ENCODE measurements around the gene ARHGEF12. TPM values are rescaled to one million over a fixed set of nuclear protein-coding genes. Genes with fewer than 3 reads are reported as not detected.
"Not testable (repeated sequence)": the region's sequence is repeated elsewhere in the genome, so short reads cannot be mapped to it uniquely, and the experiment has no call there.

ARHGEF12 gene
- total RNA-seq, 1 donor from 2014 or later = 83.1 TPM

- H3K36me3 ChIP-seq (ENCODE audit: insufficient read depth, low read length) = no peaks in the 10 kb centered on the region
- Mint-ChIP-seq H3K4me3 (ENCODE audit: unreplicated experiment) (no peak overlapping the region), H3K27me3 (ENCODE audit: low read depth, unreplicated experiment) (peaks cover 11% of the 10 kb centered on the region), H3K27ac (ENCODE audit: unreplicated experiment) (no peak overlapping the region), H3K4me1 (ENCODE audit: low read depth, unreplicated experiment) (peaks cover 3% of the 10 kb centered on the region), H3K9me3 (ENCODE audit: unreplicated experiment) (no peaks in the 10 kb centered on the region), H3K36me3 (ENCODE audit: low read depth, unreplicated experiment) (peaks cover 1% of the 10 kb centered on the region)
- H3K4me1 ChIP-seq (ENCODE audit: insufficient read depth, low read length) = no peaks in the 10 kb centered on the region
- H3K79me2 ChIP-seq (ENCODE audit: insufficient read depth, low read length) = no peaks in the 10 kb centered on the region
- no peak for TF ChIP-seq CTCF (IDR thresholded peaks at IDR 0.05; ENCODE audit: insufficient read depth, low read depth, low read length)
- no peak for TF ChIP-seq EZH2 (IDR thresholded peaks at IDR 0.05; ENCODE audit: insufficient read depth, low read length)
- H3K27me3 ChIP-seq (ENCODE audit: insufficient read depth, low read length) = peaks cover 11% of the 10 kb centered on the region
- no peak for DNase-seq (ENCODE audit: low read depth)
- H2AFZ ChIP-seq (ENCODE audit: low read depth, low read length) = no peak overlapping the region
- FAIRE-seq = no peak
- H3K27ac ChIP-seq (ENCODE audit: low read depth, low read length) = no peak overlapping the region
- H3K9ac ChIP-seq (ENCODE audit: low read length) = no peak overlapping the region
- H3K9me3 ChIP-seq (ENCODE audit: insufficient read depth, low read depth, low read length) = no peaks in the 10 kb centered on the region
- H3K4me2 ChIP-seq (ENCODE audit: low read length) = no peak overlapping the region
- H3K4me3 ChIP-seq (ENCODE audit: insufficient read depth, low read depth, low read length) = no peak overlapping the region
- no peaks in the 10 kb centered on the region for H4K20me1 ChIP-seq (ENCODE audit: insufficient read depth, low read length)
These were observed 166.0 kb downstream of the ARHGEF12 start for GRCh38 chr11:120501976-120502755.

- H3K9ac ChIP-seq (ENCODE audit: low read length); H3K27ac Mint-ChIP-seq (ENCODE audit: unreplicated experiment); H2AFZ ChIP-seq (ENCODE audit: low read depth, low read length); H3K4me3 Mint-ChIP-seq (ENCODE audit: unreplicated experiment); H3K36me3 ChIP-seq (ENCODE audit: insufficient read depth, low read length); H3K9me3 ChIP-seq (ENCODE audit: insufficient read depth, low read depth, low read length); H3K4me1 Mint-ChIP-seq (ENCODE audit: low read depth, unreplicated experiment); H3K36me3 Mint-ChIP-seq (ENCODE audit: low read depth, unreplicated experiment); H3K27ac ChIP-seq (ENCODE audit: low read depth, low read length); FAIRE-seq; H3K4me3 ChIP-seq (ENCODE audit: insufficient read depth, low read depth, low read length); DNase-seq (ENCODE audit: low read depth); H3K79me2 ChIP-seq (ENCODE audit: insufficient read depth, low read length); H3K4me2 ChIP-seq (ENCODE audit: low read length); H3K4me1 ChIP-seq (ENCODE audit: insufficient read depth, low read length); H4K20me1 ChIP-seq (ENCODE audit: insufficient read depth, low read length); H3K9me3 Mint-ChIP-seq (ENCODE audit: unreplicated experiment): not testable (repeated sequence)
- H3K27me3 ChIP-seq (ENCODE audit: insufficient read depth, low read length) = peaks cover 11% of the 10 kb centered on the region
- peaks cover 16% of the 10 kb centered on the region for H3K27me3 Mint-ChIP-seq (ENCODE audit: low read depth, unreplicated experiment)
These were observed 167.3 kb downstream of the ARHGEF12 start for GRCh38 chr11:120503529-120503928.

GRCh38 chr11:120505801-120506425, 169.7 kb downstream of the ARHGEF12 start:
- H2AFZ ChIP-seq (ENCODE audit: low read depth, low read length) = no peak overlapping the region
- TF ChIP-seq CTCF (IDR thresholded peaks at IDR 0.05; ENCODE audit: insufficient read depth, low read depth, low read length) (no peak), EZH2 (IDR thresholded peaks at IDR 0.05; ENCODE audit: insufficient read depth, low read length) (no peak)
- FAIRE-seq (no peak), DNase-seq (ENCODE audit: low read depth) (no peak)
- no peak overlapping the region for H3K4me3 ChIP-seq (ENCODE audit: insufficient read depth, low read depth, low read length)
- H3K27me3 ChIP-seq (ENCODE audit: insufficient read depth, low read length) = peaks cover 19% of the 10 kb centered on the region
- no peaks in the 10 kb centered on the region for H3K36me3 ChIP-seq (ENCODE audit: insufficient read depth, low read length)
- Mint-ChIP-seq H3K36me3 (ENCODE audit: low read depth, unreplicated experiment) (peaks cover 1% of the 10 kb centered on the region), H3K27me3 (ENCODE audit: low read depth, unreplicated experiment) (peaks cover 32% of the 10 kb centered on the region), H3K27ac (ENCODE audit: unreplicated experiment) (no peak overlapping the region), H3K4me1 (ENCODE audit: low read depth, unreplicated experiment) (peaks cover 3% of the 10 kb centered on the region), H3K9me3 (ENCODE audit: unreplicated experiment) (no peaks in the 10 kb centered on the region), H3K4me3 (ENCODE audit: unreplicated experiment) (no peak overlapping the region)
- H3K9me3 ChIP-seq (ENCODE audit: insufficient read depth, low read depth, low read length) = no peaks in the 10 kb centered on the region
- H3K79me2 ChIP-seq (ENCODE audit: insufficient read depth, low read length) = no peaks in the 10 kb centered on the region
- no peak overlapping the region for H3K27ac ChIP-seq (ENCODE audit: low read depth, low read length)
- H3K4me2 ChIP-seq (ENCODE audit: low read length) = no peak overlapping the region
- no peak overlapping the region for H3K9ac ChIP-seq (ENCODE audit: low read length)
- no peaks in the 10 kb centered on the region for H3K4me1 ChIP-seq (ENCODE audit: insufficient read depth, low read length)
- H4K20me1 ChIP-seq (ENCODE audit: insufficient read depth, low read length) = no peaks in the 10 kb centered on the region
